Measurements from ENCODE around the gene HS6ST3.

The HS6ST3 gene

DNA sequence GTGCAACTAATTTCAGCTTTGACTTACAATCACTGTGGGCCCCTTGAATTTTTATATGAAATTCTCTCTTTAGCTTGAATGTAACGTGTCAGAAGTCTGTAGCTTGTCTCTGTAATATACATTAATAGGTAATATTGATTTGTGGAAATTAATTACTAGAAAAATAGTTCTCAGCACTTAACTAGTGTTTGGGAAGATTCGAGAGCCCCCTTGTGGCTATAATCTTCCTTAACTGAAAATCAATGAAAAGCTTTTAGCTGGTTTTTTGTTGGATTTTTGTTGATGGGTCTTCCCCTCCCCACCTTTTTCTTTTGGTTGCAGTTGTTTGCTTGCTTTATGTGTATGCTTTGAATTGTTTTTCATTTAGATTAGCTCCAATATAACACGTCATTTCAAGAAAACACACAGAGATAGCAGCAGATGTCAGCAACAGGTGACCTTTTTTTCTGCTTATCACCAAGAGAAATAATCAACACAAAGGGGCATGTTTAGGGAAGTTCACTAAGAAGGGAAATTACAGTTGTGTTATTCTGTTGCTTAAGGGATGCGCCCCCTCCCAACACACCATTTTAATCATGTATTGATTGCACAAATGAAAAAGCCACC is 727.5 kb downstream of the HS6ST3 start:
- Histone ChIP-seq H3K27me3 (ENCODE audit: control insufficient read depth in 1 of 2, insufficient read depth in 2 of 2, low read length in 2 of 2) (no peaks in the 10 kb centered on the region), H3K4me3 (ENCODE audit: low read length in 2 of 2) (no peak overlapping the region), H3K9ac (ENCODE audit: low read length in 2 of 2) (no peak overlapping the region), H3K36me3 (ENCODE audit: control insufficient read depth in 2 of 2, insufficient read depth in 2 of 2, low read length in 2 of 2) (no peaks in the 10 kb centered on the region), H3K9me3 (ENCODE audit: control insufficient read depth in 2 of 2, low read length in 2 of 2) (no peaks in the 10 kb centered on the region), H3K27ac (ENCODE audit: low read length) (no peak overlapping the region), H3K4me1 (ENCODE audit: control insufficient read depth, insufficient read depth, low read length) (no peaks in the 10 kb centered on the region)

DNA sequence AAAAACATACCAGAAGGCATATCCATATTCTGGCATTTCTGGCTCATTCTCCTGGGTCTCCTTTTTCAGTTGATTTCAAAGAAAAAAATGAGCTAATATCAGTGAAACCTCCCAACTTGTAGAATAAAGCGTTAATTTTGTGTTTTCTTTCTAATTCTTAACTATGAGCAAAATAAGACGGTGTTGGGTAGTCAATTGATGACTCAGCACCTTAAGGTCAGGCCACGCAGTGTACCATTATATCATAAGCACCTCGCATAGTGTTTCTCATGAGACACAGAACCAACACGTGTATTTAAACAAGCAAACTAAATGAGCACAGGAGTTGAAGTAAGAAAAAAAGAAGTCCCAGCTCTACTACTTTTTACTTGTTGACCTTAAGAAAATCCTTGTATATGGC is 729.5 kb downstream of the HS6ST3 start:
- no peaks in the 10 kb centered on the region for H3K36me3 ChIP-seq (ENCODE audit: control insufficient read depth in 2 of 2, insufficient read depth in 2 of 2, low read length in 2 of 2)
- no peak overlapping the region for H3K27ac ChIP-seq (ENCODE audit: low read length)
- no peak overlapping the region for H3K4me3 ChIP-seq (ENCODE audit: low read length in 2 of 2)
- H3K9me3 ChIP-seq (ENCODE audit: control insufficient read depth in 2 of 2, low read length in 2 of 2) = no peaks in the 10 kb centered on the region
- no peak overlapping the region for H3K9ac ChIP-seq (ENCODE audit: low read length in 2 of 2)
- no peaks in the 10 kb centered on the region for H3K27me3 ChIP-seq (ENCODE audit: control insufficient read depth in 1 of 2, insufficient read depth in 2 of 2, low read length in 2 of 2)
- no peaks in the 10 kb centered on the region for H3K4me1 ChIP-seq (ENCODE audit: control insufficient read depth, insufficient read depth, low read length)

GRCh38 chr13:96821381-96821780 is 731.5 kb downstream of the HS6ST3 start:
- Histone ChIP-seq H3K4me3 (ENCODE audit: low read length in 2 of 2) (no peak overlapping the region), H3K9ac (ENCODE audit: low read length in 2 of 2) (no peak overlapping the region), H3K4me1 (ENCODE audit: control insufficient read depth, insufficient read depth, low read length) (no peaks in the 10 kb centered on the region), H3K27me3 (ENCODE audit: control insufficient read depth in 1 of 2, insufficient read depth in 2 of 2, low read length in 2 of 2) (no peaks in the 10 kb centered on the region), H3K36me3 (ENCODE audit: control insufficient read depth in 2 of 2, insufficient read depth in 2 of 2, low read length in 2 of 2) (no peaks in the 10 kb centered on the region), H3K9me3 (ENCODE audit: control insufficient read depth in 2 of 2, low read length in 2 of 2) (no peaks in the 10 kb centered on the region), H3K27ac (ENCODE audit: low read length) (no peak overlapping the region)

- Histone ChIP-seq H3K27ac (ENCODE audit: low read length) (no peak overlapping the region), H3K4me3 (ENCODE audit: low read length in 2 of 2) (no peak overlapping the region), H3K4me1 (ENCODE audit: control insufficient read depth, insufficient read depth, low read length) (no peaks in the 10 kb centered on the region), H3K9ac (ENCODE audit: low read length in 2 of 2) (no peak overlapping the region), H3K36me3 (ENCODE audit: control insufficient read depth in 2 of 2, insufficient read depth in 2 of 2, low read length in 2 of 2) (no peaks in the 10 kb centered on the region), H3K27me3 (ENCODE audit: control insufficient read depth in 1 of 2, insufficient read depth in 2 of 2, low read length in 2 of 2) (no peaks in the 10 kb centered on the region), H3K9me3 (ENCODE audit: control insufficient read depth in 2 of 2, low read length in 2 of 2) (no peaks in the 10 kb centered on the region)
These were observed 732.1 kb downstream of the HS6ST3 start for GRCh38 chr13:96821971-96822370.

DNA sequence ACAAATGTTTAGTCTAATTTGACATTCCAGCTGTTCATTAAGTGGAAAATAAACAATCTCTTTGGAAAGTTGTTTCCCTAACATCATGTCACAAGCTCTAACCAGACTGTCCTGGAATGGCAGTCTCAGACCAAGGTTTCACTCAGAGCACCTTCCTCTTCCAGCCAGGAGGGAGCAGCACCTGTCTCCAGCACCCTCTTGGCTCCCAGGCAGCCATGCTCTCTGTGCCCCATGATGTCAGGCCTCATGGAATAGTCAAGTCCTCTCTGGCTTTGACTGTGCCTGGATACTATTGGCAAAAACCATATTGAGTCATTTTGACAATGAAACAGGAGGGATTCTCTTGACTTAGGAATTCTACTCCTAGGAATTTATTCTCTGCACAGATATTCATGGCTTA is 733.0 kb downstream of the HS6ST3 start:
- H3K36me3 ChIP-seq (ENCODE audit: control insufficient read depth in 2 of 2, insufficient read depth in 2 of 2, low read length in 2 of 2) = no peaks in the 10 kb centered on the region
- H3K9me3 ChIP-seq (ENCODE audit: control insufficient read depth in 2 of 2, low read length in 2 of 2) = no peaks in the 10 kb centered on the region
- no peaks in the 10 kb centered on the region for H3K4me1 ChIP-seq (ENCODE audit: control insufficient read depth, insufficient read depth, low read length)
- no peaks in the 10 kb centered on the region for H3K27me3 ChIP-seq (ENCODE audit: control insufficient read depth in 1 of 2, insufficient read depth in 2 of 2, low read length in 2 of 2)
- no peak overlapping the region for H3K4me3 ChIP-seq (ENCODE audit: low read length in 2 of 2)
- no peak overlapping the region for H3K9ac ChIP-seq (ENCODE audit: low read length in 2 of 2)
- H3K27ac ChIP-seq (ENCODE audit: low read length) = no peak overlapping the region

DNA sequence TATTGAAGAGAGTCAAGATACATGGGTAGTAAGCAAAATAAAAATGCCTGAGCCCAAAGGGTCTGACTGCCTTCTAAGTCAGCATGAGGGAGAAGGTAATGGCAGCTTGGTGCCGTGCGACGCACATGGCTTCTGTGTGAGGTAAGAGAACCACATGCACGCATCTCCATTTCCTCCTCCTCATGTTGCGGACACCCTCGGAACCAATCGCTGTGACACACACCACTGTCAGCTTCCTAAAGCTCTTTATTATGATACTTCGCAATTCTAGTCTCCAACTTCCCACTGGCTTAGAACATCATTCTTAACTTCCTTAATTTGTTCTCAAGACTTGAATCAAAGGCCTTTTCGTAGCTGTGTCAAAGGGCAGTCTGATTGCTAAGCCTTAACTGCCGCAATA is 734.2 kb downstream of the HS6ST3 start:
- no peaks in the 10 kb centered on the region for H3K4me1 ChIP-seq (ENCODE audit: control insufficient read depth, insufficient read depth, low read length)
- no peaks in the 10 kb centered on the region for H3K36me3 ChIP-seq (ENCODE audit: control insufficient read depth in 2 of 2, insufficient read depth in 2 of 2, low read length in 2 of 2)
- H3K27ac ChIP-seq (ENCODE audit: low read length) = no peak overlapping the region
- no peak overlapping the region for H3K4me3 ChIP-seq (ENCODE audit: low read length in 2 of 2)
- H3K9ac ChIP-seq (ENCODE audit: low read length in 2 of 2) = no peak overlapping the region
- no peaks in the 10 kb centered on the region for H3K9me3 ChIP-seq (ENCODE audit: control insufficient read depth in 2 of 2, low read length in 2 of 2)
- no peaks in the 10 kb centered on the region for H3K27me3 ChIP-seq (ENCODE audit: control insufficient read depth in 1 of 2, insufficient read depth in 2 of 2, low read length in 2 of 2)

GRCh38 chr13:96825653-96826052 is 735.7 kb downstream of the HS6ST3 start:
- H3K27me3 ChIP-seq (ENCODE audit: control insufficient read depth in 1 of 2, insufficient read depth in 2 of 2, low read length in 2 of 2) = no peaks in the 10 kb centered on the region
- no peak overlapping the region for H3K4me3 ChIP-seq (ENCODE audit: low read length in 2 of 2)
- H3K9me3 ChIP-seq (ENCODE audit: control insufficient read depth in 2 of 2, low read length in 2 of 2) = no peaks in the 10 kb centered on the region
- no peaks in the 10 kb centered on the region for H3K36me3 ChIP-seq (ENCODE audit: control insufficient read depth in 2 of 2, insufficient read depth in 2 of 2, low read length in 2 of 2)
- no peaks in the 10 kb centered on the region for H3K4me1 ChIP-seq (ENCODE audit: control insufficient read depth, insufficient read depth, low read length)
- no peak overlapping the region for H3K27ac ChIP-seq (ENCODE audit: low read length)
- H3K9ac ChIP-seq (ENCODE audit: low read length in 2 of 2) = no peak overlapping the region

DNA sequence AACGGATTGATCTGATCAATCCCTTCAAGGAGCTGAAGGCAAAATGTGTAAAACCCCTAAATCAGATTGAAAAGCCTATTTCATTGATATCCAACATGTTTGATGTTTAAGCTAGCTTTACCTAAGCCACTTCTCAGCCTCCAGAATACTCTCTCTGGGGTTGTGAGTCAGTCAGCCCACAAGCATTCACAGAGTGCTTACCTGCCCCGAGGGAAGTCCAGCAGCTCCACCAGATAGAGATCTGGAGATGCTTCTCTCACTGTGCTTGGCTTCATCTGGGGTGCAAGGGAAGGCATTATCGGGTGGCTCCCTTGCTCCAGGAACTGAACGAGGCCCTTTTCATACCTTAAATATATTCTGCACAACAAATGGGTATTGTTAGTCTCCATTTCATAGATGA is 744.7 kb downstream of the HS6ST3 start:
- H3K4me3 ChIP-seq (ENCODE audit: low read length in 2 of 2) = no peak overlapping the region
- no peak overlapping the region for H3K27ac ChIP-seq (ENCODE audit: low read length)
- H3K4me1 ChIP-seq (ENCODE audit: control insufficient read depth, insufficient read depth, low read length) = no peaks in the 10 kb centered on the region
- no peak overlapping the region for H3K9ac ChIP-seq (ENCODE audit: low read length in 2 of 2)
- no peaks in the 10 kb centered on the region for H3K36me3 ChIP-seq (ENCODE audit: control insufficient read depth in 2 of 2, insufficient read depth in 2 of 2, low read length in 2 of 2)
- H3K9me3 ChIP-seq (ENCODE audit: control insufficient read depth in 2 of 2, low read length in 2 of 2) = no peaks in the 10 kb centered on the region
- H3K27me3 ChIP-seq (ENCODE audit: control insufficient read depth in 1 of 2, insufficient read depth in 2 of 2, low read length in 2 of 2) = no peaks in the 10 kb centered on the region

GRCh38 chr13:96835546-96835945 is 745.6 kb downstream of the HS6ST3 start:
- Histone ChIP-seq H3K9me3 (ENCODE audit: control insufficient read depth in 2 of 2, low read length in 2 of 2) (no peaks in the 10 kb centered on the region), H3K4me3 (ENCODE audit: low read length in 2 of 2) (no peak overlapping the region), H3K4me1 (ENCODE audit: control insufficient read depth, insufficient read depth, low read length) (no peaks in the 10 kb centered on the region), H3K9ac (ENCODE audit: low read length in 2 of 2) (no peak overlapping the region), H3K36me3 (ENCODE audit: control insufficient read depth in 2 of 2, insufficient read depth in 2 of 2, low read length in 2 of 2) (no peaks in the 10 kb centered on the region), H3K27ac (ENCODE audit: low read length) (no peak overlapping the region), H3K27me3 (ENCODE audit: control insufficient read depth in 1 of 2, insufficient read depth in 2 of 2, low read length in 2 of 2) (no peaks in the 10 kb centered on the region)

GRCh38 chr13:96836733-96837132 is 746.8 kb downstream of the HS6ST3 start:
- Histone ChIP-seq H3K4me1 (ENCODE audit: control insufficient read depth, insufficient read depth, low read length) (no peaks in the 10 kb centered on the region), H3K36me3 (ENCODE audit: control insufficient read depth in 2 of 2, insufficient read depth in 2 of 2, low read length in 2 of 2) (no peaks in the 10 kb centered on the region), H3K27me3 (ENCODE audit: control insufficient read depth in 1 of 2, insufficient read depth in 2 of 2, low read length in 2 of 2) (no peaks in the 10 kb centered on the region), H3K27ac (ENCODE audit: low read length) (no peak overlapping the region), H3K4me3 (ENCODE audit: low read length in 2 of 2) (no peak overlapping the region), H3K9ac (ENCODE audit: low read length in 2 of 2) (no peak overlapping the region), H3K9me3 (ENCODE audit: control insufficient read depth in 2 of 2, low read length in 2 of 2) (no peaks in the 10 kb centered on the region)

DNA sequence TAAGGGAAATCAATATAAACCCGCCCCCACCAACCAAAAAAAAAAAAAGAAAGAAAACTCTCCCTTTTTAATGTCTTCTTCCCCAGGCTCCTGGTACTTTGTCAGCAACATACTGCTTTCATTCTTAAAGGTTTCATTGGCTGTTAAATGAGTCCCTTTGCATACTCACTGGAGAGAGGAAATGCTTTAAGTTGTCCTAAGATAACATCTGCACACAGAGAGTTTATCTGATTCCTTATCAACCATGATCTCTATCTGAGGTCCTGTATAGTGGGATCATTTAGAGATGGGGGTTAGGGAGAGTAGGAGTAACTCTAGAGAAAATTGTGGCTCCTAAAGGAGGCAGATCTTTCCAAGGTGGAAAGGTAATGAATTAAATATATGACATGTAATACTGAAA is 747.9 kb downstream of the HS6ST3 start:
- H3K27me3 ChIP-seq (ENCODE audit: control insufficient read depth in 1 of 2, insufficient read depth in 2 of 2, low read length in 2 of 2) = no peaks in the 10 kb centered on the region
- no peaks in the 10 kb centered on the region for H3K36me3 ChIP-seq (ENCODE audit: control insufficient read depth in 2 of 2, insufficient read depth in 2 of 2, low read length in 2 of 2)
- H3K9me3 ChIP-seq (ENCODE audit: control insufficient read depth in 2 of 2, low read length in 2 of 2) = no peaks in the 10 kb centered on the region
- no peaks in the 10 kb centered on the region for H3K4me1 ChIP-seq (ENCODE audit: control insufficient read depth, insufficient read depth, low read length)
- no peak overlapping the region for H3K4me3 ChIP-seq (ENCODE audit: low read length in 2 of 2)
- no peak overlapping the region for H3K9ac ChIP-seq (ENCODE audit: low read length in 2 of 2)
- no peak overlapping the region for H3K27ac ChIP-seq (ENCODE audit: low read length)

Measured in stomach smooth muscle (tissue), 2 donors.